NCI-H2171 (cell line): Measurements from ENCODE around the gene CA11.
"Not testable (repeated sequence)": the region's sequence is repeated elsewhere in the genome, so short reads cannot be mapped to it uniquely, and the experiment has no call there.

Experiments used
- DNase-seq: peaks from one replicate; lab custom pipeline; 2025; lab: John Stamatoyannopoulos, UW

Gene CA11

DNA sequence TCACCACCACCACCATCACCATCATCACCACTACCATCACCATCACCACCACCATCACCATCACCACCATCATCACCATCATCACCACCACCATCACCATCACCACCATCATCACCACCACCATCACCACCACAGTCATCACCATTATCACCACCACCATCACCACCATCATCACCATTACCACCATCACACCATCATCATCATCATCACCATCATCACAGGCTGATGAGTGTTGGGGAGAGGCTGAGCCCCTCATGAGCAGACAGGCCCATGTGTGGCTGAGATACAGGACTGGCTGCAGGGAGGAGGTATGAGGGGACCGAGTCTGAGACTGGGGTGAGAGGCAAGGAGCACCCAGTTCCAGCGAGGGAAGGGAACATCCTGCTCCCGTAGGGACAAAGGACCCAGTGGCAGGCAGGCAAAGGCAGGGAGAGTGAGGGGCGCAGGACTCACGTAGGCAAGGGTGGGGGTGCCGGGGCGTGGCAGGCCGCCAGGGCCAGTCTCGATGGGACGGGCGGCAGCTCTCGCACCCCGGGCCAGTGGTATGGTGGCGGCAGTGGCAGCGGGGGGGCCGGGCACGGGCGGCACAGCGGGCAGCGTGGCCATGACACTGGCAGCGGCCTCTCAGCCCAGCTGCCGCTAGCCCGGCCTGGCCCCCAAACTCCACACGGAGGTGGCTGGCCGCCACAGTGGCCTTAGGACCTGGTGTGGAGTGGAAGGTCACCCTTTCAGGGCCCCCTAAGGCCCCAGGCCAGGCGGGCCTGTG lies 24.1 kb upstream of the CA11 start:
- DNase-seq, result no peak

- DNase-seq, result no peak
These were observed 22.8 kb upstream of the CA11 start for GRCh38 chr19:48668761-48669160.

DNA sequence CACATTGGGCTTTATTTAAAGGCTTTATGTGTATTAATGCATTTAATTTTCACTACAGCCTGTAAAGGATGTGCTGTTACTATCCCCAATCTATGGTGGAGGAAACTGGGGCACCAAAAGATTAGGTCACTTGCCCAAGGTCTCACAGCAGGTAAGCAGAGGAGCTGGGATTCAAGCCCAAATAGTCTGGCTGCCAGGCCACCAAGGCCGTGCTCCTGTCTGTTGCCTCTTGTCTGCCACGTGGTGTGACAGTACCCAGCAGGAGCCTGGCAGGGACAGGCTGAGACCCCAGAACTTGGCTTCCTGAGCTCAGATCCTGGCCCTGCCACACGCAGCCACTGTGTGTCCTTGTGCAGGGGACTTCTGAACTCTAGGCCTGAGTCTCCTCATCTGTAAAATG lies 22.3 kb upstream of the CA11 start:
- DNase-seq, result no peak

DNA sequence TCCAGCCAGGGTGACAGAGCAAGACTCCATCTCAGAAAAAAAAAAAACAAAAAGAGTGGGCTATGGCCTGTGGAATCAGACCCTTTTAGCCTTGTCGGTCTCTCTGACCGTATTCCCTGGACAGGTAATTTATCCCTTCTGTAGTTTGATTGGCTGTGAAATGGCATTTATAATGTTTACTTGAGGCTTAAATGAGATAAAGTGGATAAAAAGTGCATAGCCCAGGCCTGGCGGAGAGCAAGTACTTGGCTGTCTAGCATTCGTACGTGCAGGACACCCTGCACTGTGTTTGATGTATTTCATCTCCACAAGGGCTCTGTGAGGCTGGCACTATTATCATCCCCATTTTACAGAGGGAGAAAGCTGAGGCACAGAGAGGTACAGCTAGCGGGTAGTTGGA lies 19.8 kb upstream of the CA11 start:
- no peak for DNase-seq

- no peak for DNase-seq
These were observed 18.5 kb upstream of the CA11 start for GRCh38 chr19:48664476-48664875.

DNA sequence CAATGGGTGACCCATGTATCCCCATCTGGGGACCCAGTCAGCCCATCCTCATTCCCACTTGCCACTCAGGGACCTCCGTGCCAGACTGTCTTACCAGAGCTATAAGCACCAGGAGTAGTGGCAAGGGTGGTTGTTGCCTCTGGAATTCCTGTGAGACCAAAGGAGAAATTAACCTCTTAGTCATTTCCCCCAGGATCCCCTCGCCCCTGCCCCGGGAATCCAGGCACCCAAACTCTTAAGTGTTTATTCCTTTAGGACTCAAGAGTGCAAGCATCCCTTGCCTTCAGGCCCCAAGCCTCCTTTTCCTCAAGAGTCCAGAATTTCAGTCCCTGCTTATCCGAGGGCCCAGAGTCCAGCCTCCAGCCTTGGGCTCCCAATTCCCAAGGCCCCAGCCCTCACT lies 17.7 kb upstream of the CA11 start:
- no peak for DNase-seq

DNA sequence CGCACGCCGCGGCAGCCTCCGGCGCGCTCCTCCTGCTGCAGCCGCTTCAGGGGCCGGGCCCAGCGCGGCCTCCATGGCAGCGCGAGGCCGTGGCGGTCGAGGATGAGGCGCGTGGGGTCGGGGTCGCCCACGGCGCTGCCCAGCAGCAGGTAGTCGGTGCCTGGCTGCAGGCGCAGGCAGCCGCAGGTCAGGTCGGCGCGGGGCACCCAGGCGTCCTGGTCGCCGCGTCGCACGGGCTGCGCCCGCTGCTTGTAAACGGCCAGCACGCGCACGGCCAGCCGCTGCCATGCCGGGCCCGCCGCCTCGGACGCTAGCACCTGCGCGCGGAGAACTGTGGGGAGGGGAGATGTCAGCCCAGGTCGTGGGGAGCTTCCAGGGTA lies 15.7 kb upstream of the CA11 start:
- no peak for DNase-seq

GRCh38 chr19:48660852-48661710 lies 15.1 kb upstream of the CA11 start:
- no peak for DNase-seq

DNA sequence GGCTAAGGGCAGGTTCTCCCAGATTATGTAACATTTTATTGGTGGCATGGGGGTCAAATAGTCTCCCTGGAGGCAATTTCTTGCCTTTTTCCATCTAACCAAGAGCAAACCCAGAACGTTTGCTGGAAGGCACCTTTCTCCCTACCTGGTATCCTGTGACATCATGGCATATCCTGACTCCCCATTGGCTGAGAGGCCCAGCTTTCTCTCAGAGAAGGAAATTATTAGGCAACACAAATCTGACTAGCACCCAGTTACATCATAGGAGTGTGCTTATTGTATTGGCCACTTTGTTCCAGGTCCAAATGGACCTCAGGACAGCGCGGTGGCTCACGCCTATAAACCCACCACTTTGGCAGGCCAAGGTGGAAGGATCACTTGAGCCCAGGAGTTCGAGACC lies 13.8 kb upstream of the CA11 start:
- DNase-seq, result no peak

GRCh38 chr19:48658483-48658882 lies 12.5 kb upstream of the CA11 start:
- no peak for DNase-seq

DNA sequence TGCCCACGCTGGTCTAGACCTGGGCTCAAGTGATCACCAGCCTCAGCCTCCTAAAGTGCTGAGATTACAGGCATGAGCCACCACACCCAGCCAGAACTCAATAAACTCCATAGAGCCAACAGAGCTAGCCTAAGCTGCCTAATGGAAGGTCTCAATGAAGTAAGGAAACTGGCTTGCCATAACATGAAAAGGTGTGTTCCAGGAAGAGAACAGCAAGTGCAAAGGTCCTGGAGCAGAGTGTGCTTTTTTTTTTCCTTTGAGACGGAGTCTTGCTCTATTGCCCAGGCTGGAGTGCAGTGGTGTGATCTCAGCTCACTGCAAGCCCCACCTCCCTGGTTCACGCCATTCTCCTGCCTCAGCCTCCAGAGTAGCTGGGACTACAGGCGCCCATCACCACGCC lies 11.8 kb upstream of the CA11 start:
- DNase-seq, result not testable (repeated sequence)

DNA sequence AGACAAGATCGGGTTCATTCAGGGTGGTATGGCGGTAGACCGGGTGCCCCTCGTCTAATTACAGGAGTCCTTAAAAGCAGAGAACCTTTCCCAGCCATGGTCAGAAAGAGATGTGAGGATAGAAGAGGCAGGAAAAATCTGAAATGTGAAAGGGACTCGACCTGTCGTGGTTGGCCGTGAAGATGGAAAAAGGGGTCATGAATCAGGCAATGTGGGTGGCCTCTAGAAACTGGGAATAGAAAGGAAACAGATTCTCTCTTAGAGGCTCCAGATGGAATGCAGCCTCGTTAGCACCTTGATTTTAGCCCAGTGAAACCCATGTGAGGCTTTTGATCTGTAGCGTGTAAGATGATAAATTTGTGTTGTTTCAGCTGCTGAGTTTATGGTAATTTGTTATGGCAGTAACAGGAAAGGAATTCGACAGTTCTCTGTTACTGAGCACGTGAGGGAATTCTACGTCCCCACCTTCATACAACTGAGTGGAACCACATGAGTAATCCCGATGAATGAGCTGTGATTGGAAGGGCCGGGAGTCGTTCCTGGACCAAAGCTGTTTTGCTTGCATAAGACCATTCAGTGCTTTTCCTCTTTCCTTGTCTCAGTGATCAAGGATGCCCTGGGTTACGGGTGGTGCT lies 11.0 kb upstream of the CA11 start:
- DNase-seq, result no peak

DNA sequence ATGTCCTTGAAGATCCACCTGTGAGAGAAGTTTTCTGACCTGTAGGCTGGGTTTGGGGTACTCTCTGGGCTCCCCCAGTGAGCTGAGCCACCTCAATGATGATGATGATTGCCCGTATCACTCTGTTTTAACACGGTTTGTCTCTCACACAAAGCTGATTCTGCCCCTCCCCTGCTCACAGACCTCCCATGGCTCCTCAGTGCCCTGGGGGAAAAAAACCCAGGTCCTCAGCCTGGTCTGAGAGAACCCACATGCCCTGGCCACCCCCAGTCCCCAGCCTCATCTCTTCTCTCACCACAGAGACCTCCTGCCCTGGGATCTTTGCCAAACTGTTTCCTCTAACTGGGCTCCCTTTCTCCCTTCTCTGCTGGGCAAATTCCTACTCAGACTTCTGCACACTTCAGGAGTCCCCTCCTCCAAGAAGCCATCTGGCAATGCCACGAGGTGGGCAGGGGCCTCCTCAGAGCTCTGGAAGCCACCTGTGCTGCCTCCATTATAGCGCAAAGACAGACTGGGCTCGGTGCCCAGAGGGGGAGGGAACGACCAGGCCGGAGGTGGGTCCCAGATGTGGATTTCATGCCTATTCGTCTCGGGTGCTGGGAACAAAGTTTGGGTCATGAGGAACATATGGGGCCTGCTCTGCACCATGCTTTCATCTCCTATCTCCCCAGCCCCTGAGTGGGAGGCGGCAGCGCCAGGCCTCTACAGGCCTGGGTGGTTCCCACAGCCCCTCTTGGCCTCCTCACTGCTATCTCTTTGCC lies 8.5 kb upstream of the CA11 start:
- peak; percentile 98 for DNase-seq

DNA sequence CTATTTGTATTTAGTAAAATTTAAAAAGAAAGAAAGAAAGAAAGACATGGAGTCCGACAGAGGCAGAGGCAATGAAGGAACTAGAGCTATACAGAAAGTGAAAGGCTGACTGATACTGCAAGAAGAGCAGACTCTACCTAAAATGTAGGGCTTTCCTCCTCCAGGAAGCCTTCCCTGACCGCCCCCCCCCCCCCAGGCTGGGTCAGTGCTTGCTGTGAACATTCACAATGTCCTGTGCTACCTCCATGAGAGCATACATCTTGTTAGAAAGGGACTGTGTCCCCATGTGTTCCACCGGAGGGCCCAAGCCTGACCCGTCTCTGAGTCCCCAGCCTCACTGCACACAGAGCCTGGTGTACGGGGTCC lies 5.7 kb upstream of the CA11 start:
- DNase-seq, result no peak

GRCh38 chr19:48650974-48651682 lies 5.1 kb upstream of the CA11 start:
- no peak for DNase-seq

DNA sequence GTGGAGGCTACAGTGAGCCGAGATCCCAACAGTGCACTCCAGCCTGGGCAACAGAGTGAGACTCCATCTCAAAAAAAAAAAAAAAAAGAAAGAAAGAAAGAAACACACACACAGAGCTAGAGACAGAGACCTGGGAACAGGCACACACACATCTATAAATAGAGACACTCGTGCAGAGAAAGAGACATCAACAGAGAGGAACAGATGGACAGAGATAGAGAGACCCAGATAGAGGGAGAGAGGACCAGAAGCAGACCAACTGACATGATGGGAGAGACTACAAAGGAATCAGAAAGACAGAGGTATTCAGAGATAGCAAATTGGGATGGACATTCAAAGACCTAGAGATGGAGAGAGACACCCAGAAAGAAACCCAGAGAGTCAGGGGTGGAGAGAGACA lies 2.1 kb upstream of the CA11 start:
- no peak for DNase-seq

GRCh38 chr19:48646722-48647216 lies 782 bp upstream of the CA11 start:
- peak; percentile 95 for DNase-seq

- DNase-seq, result no peak
These were observed 377 bp downstream of the CA11 start for GRCh38 chr19:48645620-48646000.

GRCh38 chr19:48644839-48645619 lies 958 bp downstream of the CA11 start:
- DNase-seq, result peak; percentile 75

DNA sequence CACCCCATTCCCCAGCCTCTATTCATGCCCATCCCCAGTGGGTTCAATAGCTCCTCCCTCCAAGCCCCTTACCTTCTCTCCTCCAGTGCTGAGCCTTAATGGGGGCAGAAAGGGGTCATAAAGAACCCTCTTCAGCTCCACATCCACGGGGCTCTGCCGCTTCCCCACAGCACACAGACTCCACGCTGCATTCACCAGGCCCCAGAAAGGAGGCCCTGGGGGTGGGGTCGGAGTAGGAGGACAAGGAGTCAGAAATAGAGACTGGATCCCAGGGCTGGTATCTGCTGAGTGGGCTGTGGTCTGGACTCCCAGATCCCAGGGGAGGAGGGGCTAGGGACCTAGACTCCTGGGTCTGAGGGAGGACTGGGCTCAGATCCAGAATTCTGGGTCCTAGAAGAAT lies 1.6 kb downstream of the CA11 start:
- no peak for DNase-seq

- DNase-seq, result no peak
These were observed 3.1 kb downstream of the CA11 start for GRCh38 chr19:48642862-48643261.
